Measurements from ENCODE around the gene TCHHL1. TPM values are rescaled to one million over a fixed set of nuclear protein-coding genes. Genes with fewer than 3 reads are reported as not detected.

The TCHHL1 gene
- total RNA-seq, 1 donor from 2014 or later: not detected

GRCh38 chr1:152118915-152119314 is 30.1 kb upstream of the TCHHL1 start:
- intact Hi-C loops (cut with DNase I): no loop called here
- DNase-seq (ENCODE audit: low spot score in 2 of 2): no peak
- no peak overlapping the region for H3K27ac ChIP-seq
- no peaks in the 10 kb centered on the region for H3K4me1 ChIP-seq
- no peaks in the 10 kb centered on the region for H3K9me3 ChIP-seq
- H3K27me3 ChIP-seq: no peaks in the 10 kb centered on the region
- no peaks in the 10 kb centered on the region for H3K36me3 ChIP-seq
- H3K4me3 ChIP-seq: no peak overlapping the region
- TF ChIP-seq CTCF (IDR thresholded peaks at IDR 0.05): no peak

GRCh38 chr1:152115344-152115743 is 26.5 kb upstream of the TCHHL1 start, which contains the start of gene TCHH:
TCHH (minus strand) TSS chr1:152115444; CDS start chr1:152114080, 1,364 bp downstream.
- Histone ChIP-seq H3K27ac (no peak within 1 kb of the TSS), H3K4me3 (no peak within 1 kb of the TSS), H3K27me3 (no peaks in the 10 kb centered on the region), H3K9me3 (no peaks in the 10 kb centered on the region), H3K4me1 (peaks cover 10 to 17% of the 10 kb centered on the region in 2 donors), H3K36me3 (no peaks in the 10 kb centered on the region)
- intact Hi-C loops (cut with DNase I): no loop called here
- no peak for DNase-seq (ENCODE audit: low spot score in 2 of 2)
- TF ChIP-seq CTCF (IDR thresholded peaks at IDR 0.05): no peak

- no peaks in the 10 kb centered on the region for H3K9me3 ChIP-seq
- H3K36me3 ChIP-seq: no peaks in the 10 kb centered on the region
- no peak overlapping the region for H3K4me3 ChIP-seq
- intact Hi-C loops (cut with DNase I): no loop called here
- no peak overlapping the region for H3K27ac ChIP-seq
- H3K4me1 ChIP-seq: peaks cover 17% of the 10 kb centered on the region in 2 donors
- no peak for TF ChIP-seq CTCF (IDR thresholded peaks at IDR 0.05)
- DNase-seq (ENCODE audit: low spot score in 2 of 2): no peak
- peaks cover 10% of the 10 kb centered on the region for H3K27me3 ChIP-seq
These were observed 24.1 kb upstream of the TCHHL1 start for GRCh38 chr1:152112885-152113432.

GRCh38 chr1:152112101-152112884 is 23.4 kb upstream of the TCHHL1 start:
- Histone ChIP-seq H3K27ac (no peak overlapping the region), H3K27me3 (peaks cover 16% of the 10 kb centered on the region), H3K9me3 (no peaks in the 10 kb centered on the region), H3K36me3 (no peaks in the 10 kb centered on the region), H3K4me3 (peak overlapping the region; percentile 50 to 63), H3K4me1 (peaks cover 17% of the 10 kb centered on the region in 2 donors)
- no peak for TF ChIP-seq CTCF (IDR thresholded peaks at IDR 0.05)
- intact Hi-C loops (cut with DNase I): no loop called here
- DNase-seq (ENCODE audit: low spot score in 2 of 2): no peak

- peaks cover 17% of the 10 kb centered on the region in 2 donors for H3K4me1 ChIP-seq
- no peaks in the 10 kb centered on the region for H3K9me3 ChIP-seq
- H3K4me3 ChIP-seq: peak overlapping the region; percentile 50 to 63
- H3K27ac ChIP-seq: no peak overlapping the region
- peaks cover 16% of the 10 kb centered on the region for H3K27me3 ChIP-seq
- DNase-seq (ENCODE audit: low spot score in 2 of 2): no peak
- H3K36me3 ChIP-seq: no peaks in the 10 kb centered on the region
- intact Hi-C loops (cut with DNase I): no loop called here
- TF ChIP-seq CTCF (IDR thresholded peaks at IDR 0.05): no peak
These were observed 22.7 kb upstream of the TCHHL1 start for GRCh38 chr1:152111515-152111968.

Measured in ascending aorta (tissue), 2 donors.